HG02885 (cell line): ENCODE results near the gene CDC42EP2.

Source experiments
- ATAC-seq: cut with Tn5 transposase; IDR thresholded peaks from one replicate; pipeline ENCODE4 v1.9.1; 2021; ENCODE audit warnings: mild to moderate bottlenecking; ENCODE audit not compliant: unreplicated experiment, poor library complexity

Gene CDC42EP2

GRCh38 chr11:65295571-65296341 lies 18.9 kb upstream of the CDC42EP2 start:
- ATAC-seq = no peak

DNA sequence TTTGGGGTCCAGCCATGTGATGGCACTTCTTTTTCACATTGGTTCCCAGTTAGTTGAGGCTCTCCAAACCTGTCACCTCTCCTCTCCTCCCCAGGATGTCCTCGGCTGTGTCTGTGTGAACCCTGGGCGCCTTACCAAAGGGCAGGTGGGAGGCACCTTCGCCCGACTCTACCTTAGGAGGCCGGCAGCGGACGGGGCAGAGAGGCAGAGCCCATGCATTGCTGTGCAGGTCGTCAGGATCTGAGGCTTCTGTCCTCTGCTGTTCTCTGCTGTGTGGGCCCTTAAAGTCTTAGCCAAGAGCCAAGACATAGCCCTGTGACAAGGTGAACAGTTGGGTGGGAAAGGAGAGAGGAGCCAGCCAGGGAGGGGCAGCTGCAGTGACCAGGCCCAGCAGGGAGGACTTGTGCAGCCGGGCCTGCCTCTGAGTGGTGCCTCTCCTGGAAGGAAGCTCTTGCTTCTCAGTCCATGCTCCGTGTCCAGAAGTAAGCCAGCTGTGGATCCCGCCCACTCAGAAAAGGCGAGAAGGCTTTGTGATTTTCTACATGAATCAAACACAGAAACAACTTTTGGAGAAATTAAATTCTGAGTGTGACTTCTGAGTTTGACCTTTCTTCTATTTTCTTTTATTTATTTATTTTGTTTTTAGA lies 17.5 kb upstream of the CDC42EP2 start:
- ATAC-seq = no peak

GRCh38 chr11:65298131-65298535 lies 16.5 kb upstream of the CDC42EP2 start:
- no peak for ATAC-seq

GRCh38 chr11:65298655-65299179 lies 15.9 kb upstream of the CDC42EP2 start:
- ATAC-seq = no peak

DNA sequence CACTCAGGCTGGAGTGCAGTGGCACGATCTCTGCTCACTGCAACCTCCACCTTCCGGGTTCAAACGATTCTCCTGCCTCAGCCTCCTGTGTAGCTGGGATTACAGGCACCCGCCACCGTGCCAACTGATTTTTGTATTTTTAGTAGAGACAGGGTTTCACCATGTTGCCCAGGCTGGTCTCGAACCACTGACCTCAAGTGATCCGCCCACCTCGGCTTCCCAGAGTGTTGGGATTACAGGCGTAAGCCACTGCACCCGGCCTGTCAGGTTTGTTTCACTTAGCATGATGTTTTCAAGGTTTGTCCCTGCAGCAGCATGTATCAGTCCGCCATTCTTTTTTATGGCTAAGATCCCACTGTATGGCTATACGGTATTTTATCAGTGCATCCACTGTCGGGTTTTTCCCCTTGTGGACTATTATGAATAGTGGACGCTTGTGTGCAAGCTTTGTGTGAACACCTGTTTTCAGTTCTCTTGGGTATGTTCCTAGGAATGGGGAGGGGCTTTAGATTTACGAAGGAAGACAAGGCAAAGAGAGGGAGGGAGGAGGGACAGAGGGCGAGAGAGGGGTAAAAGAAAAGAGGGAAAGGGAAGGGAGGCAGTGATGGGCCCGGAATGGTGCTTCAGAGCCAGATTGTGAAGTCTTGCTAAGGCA lies 13.9 kb upstream of the CDC42EP2 start:
- ATAC-seq = no peak

DNA sequence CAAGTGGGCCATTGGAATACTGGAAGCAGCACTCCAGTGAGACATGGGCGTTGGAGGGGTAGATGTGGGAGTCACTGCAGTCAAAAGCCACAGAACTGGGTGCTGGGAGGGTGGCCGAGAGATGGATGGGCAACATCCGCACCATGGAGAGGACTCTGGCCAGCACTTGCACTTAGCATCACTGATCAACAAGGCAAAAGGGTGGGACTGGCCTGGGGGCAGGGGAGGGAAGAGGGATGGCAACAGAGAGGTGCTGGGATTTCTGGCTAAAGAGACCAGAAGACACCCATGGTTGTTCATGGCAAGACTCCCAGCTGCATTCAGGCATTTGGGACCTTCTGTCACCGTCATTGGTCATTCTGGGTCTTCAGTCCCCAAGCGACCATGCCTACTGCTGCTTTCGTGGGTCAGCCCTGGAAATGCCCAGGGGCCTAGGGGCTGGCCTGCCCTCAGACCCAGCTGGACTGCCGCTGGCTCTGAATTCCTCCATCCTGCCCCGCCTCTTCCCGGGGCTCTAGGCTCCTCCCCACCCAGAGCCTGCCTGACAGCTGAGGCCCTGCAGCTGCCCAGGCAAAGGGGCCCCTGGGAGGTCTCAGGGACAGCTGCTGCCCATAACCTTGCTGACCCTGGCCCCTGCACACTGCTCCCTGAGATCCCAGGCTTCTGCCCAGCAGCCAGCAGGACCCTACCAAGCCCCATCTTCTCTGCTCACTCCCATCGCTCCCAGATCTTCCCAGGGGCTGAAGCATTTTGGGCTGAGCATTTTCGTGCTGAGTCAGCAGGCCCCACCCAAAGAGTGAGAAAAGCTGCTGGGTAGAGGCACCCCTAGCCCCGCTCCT lies 13.0 kb upstream of the CDC42EP2 start:
- no peak for ATAC-seq

DNA sequence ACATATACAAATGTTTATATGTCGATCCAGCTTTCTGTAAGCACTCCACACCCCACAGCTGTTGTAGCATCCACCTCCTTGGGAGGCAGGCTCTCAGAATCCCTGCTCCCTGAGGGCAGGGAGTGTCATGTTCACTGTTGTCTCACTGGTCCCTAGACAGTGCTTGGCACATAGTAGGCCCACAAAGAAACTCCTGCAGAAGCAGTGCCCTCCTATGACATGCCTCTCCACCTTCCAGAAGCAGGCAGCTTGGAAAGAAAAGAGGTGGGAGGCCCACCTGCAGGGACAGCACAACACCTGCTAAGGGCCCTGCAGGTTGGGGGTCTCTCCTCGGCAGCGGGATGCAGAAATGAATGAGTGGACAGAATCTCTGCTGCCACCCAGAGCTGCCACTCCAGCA lies 11.1 kb upstream of the CDC42EP2 start:
- no peak for ATAC-seq

DNA sequence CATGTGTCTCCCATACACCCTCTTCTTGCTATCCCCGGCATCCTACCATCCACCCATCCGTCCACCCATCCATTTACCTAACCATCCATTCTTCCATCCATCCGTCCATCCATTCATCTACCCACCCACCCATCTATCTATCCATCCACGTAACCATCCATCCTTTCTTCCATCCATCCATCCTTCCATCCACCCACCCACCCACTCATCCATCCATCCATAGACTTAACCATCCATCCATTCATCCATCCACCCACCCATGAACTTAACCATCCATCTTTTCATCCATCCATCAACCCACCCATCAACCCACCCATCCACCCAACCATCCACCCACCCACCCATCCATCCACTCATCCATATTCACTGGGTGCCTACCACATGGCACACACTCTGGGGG lies 10.6 kb upstream of the CDC42EP2 start:
- ATAC-seq = no peak

- no peak for ATAC-seq
Observed at GRCh38 chr11:65304613-65305012, 10.1 kb upstream of the CDC42EP2 start.

DNA sequence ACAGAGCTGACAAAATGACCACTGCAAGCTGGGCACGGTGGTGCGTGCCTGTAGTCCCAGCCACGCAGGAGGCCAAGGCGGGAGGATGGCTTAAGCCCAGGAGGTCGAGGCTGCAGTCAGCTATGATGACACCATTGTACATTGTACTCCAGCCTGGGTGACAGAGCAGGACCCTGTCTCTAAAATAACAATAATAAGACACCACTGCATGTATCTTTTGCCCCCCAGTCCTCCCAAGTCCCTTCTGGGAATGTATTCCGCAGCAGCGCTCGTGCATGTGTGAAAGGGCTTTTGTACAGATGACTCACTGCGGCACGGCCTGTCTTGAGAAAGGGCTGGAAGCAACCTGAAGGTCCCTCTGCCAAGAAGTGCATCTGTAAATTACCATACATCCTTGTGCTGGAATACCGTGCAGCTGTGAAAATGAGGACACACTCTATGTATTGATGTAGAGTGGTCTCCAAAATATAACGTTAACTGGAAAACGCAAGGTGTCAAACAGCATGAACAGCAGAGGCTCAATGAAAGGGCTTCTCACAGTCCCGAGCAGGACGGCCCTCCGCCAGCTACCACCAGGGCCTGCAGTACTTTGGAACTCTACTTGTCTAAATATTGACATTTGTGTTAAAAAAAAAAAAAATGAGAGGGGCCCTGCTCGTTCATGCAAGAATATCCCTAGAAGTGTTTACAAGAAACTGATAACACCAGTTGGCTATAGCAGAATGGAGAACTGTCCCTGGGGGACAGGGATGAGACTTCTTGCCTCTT lies 9.0 kb upstream of the CDC42EP2 start:
- ATAC-seq = no peak

- no peak for ATAC-seq
Observed at GRCh38 chr11:65307298-65308229, 7.1 kb upstream of the CDC42EP2 start.

- no peak for ATAC-seq
Observed at GRCh38 chr11:65308281-65308891, 6.3 kb upstream of the CDC42EP2 start.

GRCh38 chr11:65309006-65309405 lies 5.7 kb upstream of the CDC42EP2 start:
- ATAC-seq = no peak

- ATAC-seq = no peak
Observed at GRCh38 chr11:65310215-65310614, 4.5 kb upstream of the CDC42EP2 start.

- no peak for ATAC-seq
Observed at GRCh38 chr11:65310736-65311135, 3.9 kb upstream of the CDC42EP2 start.

DNA sequence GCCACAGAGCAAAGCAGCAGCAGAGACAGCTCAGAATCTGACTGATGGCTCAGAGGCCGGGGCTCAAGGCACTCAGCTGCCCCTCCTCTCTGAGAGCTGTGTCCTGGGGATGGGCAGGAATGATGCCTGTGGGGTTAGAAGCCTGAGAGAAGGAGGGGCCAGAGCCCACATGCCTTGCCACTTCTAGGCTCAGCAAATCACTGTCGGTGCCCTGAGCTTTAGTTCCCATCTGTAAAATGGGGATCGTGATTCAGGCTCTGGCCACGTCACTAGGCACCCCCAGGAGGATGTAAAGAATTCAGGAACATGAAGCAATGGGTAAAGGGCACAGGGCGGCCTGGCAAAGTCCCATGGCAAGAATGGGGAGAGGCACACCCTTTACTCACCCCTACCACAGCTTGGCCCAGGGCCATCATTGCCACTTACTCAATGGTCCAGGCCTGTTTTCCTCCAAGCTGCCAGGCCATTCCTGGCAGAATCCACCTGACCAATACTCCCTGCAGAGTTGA lies 3.4 kb upstream of the CDC42EP2 start:
- no peak for ATAC-seq

DNA sequence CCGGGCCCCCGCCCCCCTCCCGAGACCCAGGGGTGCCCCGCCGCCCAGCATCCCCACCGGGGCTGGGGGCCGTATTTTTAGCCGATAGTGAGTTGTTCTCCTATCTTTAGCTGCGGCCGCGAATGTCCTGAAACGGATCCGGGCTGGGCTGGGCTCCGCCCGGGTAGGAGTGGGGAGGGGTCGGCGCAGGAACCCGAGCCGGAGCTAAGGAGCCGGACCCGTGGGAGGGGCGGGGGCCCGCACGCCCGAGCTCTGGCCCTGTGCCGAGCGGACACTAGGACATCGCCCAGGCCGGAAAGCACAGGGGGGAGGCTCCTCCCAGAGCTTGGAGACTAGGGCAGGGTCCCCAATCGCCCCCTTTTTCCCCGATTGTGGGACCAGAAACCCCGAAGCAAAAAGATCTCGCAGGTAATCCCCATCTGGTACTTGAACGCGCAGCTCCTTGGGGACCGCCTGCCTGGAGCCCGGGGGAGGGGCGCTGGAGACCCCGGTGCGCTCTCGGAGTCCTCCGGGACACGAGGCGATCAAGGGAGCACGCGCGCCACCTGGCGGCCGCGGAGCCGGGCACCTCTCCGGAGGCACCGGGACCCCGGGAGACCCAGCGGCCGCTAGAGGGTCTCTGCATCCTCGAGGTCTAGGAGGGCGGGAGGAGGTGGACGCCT lies 669 bp downstream of the CDC42EP2 start:
- peak; percentile 61 for ATAC-seq

- ATAC-seq = no peak
Observed at GRCh38 chr11:65315866-65316226, 1.2 kb downstream of the CDC42EP2 start.
